Dermis blood vessel endothelial cell (primary cell): ENCODE data around the gene NFAM1. TPM values are rescaled to one million over a fixed set of nuclear protein-coding genes. Genes with fewer than 3 reads are reported as not detected.

Experiments used
- DNase-seq: peaks from one replicate; pipeline ENCODE4 v3.0.0; 2010
- total RNA-seq: library from RNA; depleted of rRNA; stranded (reverse); fragments of >200 nt; gene quantifications from 2 replicates; pipeline ENCODE4 v1.2.3, GENCODE V29; 2014

The NFAM1 gene, protein sequence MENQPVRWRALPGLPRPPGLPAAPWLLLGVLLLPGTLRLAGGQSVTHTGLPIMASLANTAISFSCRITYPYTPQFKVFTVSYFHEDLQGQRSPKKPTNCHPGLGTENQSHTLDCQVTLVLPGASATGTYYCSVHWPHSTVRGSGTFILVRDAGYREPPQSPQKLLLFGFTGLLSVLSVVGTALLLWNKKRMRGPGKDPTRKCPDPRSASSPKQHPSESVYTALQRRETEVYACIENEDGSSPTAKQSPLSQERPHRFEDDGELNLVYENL
- not detected in 2 replicates for total RNA-seq

GRCh38 chr22:42432020-42432596, at the start of gene NFAM1:
TSS of gene NFAM1 (minus strand) at chr22:42432403. CDS start at chr22:42432357, 46 bp downstream.
- DNase-seq = no peak

DNA sequence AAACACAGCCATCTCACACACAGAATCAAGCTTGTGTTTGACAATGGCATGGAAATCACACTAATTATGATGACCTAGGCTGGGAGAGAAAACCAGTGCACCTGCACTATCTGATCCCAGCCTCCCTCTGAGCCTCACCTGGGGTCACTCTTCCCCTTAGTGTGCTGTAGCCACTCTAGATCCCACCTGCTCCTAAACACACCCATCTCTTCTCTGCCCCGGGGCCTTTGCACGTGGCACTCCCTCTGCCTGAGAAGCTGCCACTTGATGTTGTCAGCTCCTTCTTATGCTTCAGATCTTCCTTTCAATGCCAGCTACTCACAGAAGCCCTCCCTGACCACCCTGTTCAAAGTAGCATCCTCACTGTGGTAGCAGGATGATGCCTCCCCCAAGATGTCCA, 42.9 kb upstream of the NFAM1 start:
- no peak for DNase-seq

DNA sequence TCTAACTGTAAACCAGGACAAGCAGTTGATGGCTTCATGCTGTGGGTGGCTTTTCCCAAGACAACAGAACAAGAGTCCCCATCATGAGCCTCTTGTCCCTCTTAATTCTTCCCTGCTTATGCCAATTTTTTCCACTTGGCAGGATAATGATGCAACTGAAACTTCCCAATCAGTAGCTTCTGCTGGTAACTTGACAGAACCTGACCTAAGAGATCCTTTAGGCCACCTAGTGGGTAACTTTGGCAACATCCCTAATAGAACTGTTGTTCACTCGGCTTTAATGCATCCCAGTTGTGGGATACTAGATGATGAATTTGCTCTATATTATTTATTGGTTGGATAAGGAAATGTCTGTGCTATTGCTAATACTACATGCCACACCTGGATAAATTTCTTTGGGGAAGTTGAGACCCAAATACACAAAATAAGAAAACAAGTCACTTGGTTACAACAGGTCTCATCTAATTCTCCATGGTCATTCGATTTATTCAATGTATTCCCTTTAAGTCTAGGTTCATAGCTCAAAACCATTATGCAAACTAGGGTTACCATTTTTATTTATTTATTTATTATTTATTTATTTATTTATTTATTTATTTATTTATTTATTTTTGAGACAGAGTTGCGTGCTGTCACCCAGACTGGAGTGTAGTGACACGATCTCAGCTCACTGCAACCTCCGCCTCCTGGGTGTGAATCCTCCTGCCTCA, 41.4 kb upstream of the NFAM1 start:
- peak; percentile 74 for DNase-seq

DNA sequence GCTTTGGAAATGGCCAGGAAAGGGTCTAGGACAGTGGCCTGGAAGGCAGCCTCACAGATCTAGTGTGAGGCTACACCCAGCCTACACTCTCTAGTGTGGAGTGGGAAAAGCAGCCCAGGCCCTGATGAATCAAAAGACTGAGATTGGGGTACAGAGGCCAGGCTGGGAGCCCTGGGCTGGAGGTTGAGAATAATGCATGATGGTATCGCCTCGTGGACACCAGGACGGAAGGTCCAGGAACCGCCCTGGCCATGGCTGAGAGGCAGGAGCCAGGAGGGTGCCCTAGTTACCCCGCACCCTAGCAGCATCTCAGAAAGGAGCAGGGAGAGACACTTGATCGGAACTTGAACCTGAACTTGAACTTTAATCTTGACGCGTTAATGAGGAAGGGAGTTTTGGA, 40.5 kb upstream of the NFAM1 start:
- DNase-seq = no peak

DNA sequence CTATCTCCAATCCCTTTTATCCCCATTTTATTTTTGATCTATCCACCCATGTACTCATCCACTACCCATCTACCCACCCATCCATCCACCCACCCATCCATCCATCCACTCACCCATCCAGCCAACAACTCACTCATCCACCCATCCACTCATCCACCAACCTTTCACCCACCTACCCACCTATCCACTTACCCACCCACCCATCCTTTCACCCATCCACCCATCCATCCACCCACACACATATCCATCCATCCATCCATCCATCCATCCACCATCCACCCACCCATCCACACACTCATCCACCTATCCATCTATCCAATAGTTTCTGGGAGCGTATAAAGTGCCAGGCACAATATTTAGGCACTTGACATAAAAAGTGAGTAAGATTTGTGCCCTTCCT, 39.2 kb upstream of the NFAM1 start:
- DNase-seq = no peak

DNA sequence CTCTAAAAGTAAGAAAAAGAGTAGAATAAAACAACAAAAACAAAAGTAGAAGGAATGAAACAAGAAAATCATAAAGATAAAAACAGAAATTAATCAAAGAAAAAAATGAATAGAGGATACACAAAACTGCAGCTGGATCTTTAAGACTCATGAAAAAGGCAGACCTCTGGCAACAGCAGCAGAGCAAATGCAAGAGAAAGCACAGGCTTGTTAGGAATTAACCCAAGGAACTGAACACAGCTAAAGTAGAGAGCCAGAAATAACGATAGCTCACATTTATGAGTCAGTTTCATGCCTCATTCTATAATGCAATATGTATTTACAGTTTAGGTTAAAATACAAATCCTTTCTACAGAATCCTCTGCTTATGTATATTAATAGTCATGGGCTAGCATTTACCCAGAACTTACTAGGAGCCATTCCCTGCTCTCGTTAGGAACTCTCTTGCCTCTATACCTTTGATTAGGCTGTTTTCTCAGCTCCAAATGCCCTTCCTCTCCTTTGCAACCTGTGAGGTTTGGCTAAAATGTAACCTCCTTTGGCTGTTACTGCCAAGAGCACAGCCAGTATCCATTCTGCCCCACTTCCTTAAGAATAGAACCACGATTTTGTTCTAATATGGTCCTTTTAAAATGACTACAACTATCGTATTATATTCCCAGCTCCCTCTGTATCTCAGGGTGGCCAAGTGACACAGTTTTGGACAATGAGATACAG, 38.3 kb upstream of the NFAM1 start:
- DNase-seq = no peak

- DNase-seq = no peak
Observed at GRCh38 chr22:42468841-42469240, 36.6 kb upstream of the NFAM1 start.

DNA sequence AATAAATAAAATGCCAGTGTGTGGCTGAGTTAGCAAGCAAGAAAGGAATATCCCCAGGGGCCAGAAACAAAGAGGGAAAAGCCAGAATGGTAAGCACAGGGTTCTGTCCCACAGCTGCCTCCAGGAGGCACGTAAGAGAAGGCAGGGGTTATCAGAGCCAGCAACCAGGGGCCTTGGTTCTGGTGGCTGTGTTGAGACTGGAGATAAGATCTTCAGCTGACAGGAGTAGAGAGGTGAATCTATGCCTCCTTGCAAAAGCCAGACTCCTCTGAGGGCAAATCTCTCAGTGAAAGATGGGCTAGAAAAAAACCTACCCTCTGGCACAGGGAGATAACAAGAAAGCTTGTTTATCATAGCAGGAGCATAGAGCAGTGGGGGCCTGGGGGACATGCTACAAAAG, 29.8 kb upstream of the NFAM1 start:
- DNase-seq = no peak

DNA sequence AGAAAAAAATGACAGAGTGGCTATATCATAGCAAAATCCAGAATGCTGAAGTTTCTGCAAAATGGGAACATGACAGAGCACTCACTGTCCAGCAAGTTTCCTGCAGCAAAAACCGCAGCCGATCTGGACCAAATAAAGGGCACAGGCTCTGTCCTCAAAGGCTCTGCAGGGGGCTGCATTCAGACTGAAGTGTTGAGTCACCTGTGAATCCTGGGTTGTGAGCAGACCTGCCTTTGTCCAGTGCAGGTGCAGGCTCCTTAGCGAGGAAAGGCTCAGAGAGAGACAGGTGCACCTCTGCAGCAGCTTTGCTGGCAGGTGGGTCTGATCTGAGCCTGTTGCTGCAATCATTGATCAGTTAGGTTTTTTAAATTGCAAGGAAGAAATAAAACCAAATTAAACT, 29.3 kb upstream of the NFAM1 start:
- no peak for DNase-seq

GRCh38 chr22:42459287-42460063, 27.3 kb upstream of the NFAM1 start:
- DNase-seq = no peak

- no peak for DNase-seq
Observed at GRCh38 chr22:42452916-42453315, 20.7 kb upstream of the NFAM1 start.

DNA sequence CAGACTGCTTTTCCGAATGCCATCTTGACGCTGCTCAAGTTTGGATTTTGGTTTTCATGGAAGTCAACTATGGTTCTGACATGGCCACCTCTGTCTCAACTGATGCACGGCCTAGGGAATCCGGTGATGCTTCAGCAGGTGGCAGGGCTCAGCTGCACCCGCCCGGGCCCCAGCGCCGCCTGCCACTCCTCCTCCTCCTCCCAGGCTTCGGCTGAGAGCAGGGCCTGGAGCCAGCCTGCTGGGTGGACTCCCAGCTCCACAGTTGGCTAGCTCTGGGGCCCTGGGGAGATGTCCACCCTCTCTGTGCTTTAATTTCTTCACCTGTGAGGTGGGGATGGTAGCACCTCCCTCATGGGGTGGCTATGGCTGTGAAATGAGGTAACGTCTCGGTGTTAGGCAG, 20.3 kb upstream of the NFAM1 start:
- no peak for DNase-seq

DNA sequence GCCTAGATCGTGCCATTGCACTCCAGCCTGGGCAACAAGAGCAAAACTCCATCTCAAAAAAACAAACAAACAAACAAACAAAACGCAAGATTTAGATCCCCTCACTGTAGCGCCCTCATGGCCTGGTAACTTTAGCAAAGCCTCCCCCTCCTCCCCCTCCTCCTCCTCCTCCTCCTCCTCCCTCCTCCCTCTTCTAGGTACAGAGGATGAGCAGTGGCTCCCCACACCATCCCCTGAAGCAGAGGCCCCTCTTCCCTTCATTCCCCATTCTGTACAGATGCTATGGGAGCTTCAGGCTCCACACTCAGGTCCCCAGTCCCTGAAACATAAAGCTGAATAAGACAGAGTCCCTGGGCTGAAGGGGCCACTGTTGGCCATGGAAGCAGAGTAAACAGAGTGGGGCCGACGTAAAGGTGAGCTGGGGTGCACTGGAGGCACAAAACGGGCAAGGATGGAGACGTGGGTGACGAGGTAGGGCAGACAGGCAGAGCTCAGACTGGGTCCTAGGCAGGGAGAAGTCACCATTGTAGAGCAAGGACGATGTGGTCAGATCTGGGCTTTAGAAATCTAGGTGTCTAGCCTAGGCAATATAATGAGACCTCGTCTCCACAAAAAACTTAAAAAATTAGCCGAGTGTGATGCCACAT, 19.4 kb upstream of the NFAM1 start:
- DNase-seq = no peak

DNA sequence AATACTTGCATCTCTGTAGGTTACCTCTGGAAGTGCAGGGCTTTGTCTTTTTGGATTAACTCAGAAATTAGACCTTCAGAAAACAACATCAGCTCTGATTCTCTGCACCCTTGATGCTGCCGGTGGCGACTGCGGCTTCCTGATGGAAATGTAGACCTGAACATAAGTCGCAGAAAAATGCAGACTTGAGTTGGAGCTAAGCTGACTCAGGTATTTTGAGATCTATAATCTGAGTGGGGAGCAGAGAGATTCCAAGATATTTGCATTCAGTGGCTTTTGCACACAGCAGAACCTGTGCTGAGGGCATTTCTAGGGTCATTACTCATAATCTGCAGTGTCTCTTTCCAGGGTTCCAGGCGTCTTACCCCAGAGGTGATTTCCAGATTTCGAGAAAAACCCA, 18.7 kb upstream of the NFAM1 start:
- no peak for DNase-seq

DNA sequence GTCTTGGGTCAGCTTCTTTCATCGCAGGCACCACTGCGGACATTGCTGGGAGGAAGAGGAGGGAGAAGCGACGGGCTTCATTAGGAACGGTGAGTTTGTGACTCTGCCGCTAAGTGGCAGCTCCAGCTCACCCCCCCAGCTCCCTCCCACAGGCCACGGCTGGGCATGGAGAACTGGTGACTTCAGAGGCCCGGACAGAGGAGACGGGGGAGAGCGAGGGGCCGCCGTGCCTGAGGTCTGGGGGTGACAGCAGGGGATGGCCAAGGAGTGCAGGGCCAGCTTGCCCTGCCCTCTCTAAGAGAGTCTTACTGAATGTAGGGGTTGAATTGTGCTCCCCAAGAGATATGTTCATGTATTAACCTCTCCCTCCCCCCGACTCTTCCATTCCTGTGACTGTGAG, 13.9 kb upstream of the NFAM1 start:
- no peak for DNase-seq

DNA sequence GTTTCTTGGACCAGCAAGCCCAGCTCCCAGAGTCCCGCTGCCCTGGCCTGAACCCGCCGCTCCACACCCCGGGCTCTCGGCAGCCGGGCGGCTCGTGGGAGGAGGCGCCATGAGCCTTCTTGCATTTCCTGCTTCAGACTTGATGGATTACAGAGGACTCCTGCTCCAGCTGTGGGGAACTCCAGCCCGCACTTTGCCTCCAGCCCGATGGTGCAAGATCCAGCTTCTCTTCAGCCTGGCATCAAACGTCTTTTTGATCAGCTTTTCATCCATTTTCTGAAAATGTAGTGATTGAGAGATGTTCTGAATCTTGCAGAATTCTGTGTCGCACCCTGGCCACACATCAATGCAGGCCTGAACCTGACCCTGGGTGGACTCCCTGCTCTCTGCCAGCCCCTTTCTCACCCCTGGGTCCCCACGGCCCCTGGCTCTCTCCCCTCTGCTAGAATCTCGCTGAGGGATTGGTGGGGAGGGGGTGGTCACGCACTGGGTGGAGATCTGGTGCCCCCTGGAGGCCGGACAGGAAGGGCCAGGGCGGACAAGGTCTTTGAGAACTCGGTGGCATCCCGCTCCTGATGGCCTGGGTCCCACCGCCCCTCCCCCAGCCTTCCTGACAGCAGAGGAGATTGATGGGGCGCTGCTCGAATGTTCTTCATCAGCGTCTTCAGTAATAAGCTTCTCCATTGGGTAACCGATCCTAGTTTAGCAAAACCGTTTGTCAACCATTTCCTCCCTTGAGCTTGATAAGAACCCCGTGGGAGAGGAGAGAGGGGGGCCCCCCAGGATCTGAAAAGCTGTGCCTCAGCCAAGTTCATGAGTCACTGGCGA, 12.1 kb upstream of the NFAM1 start:
- DNase-seq = peak; percentile 84

DNA sequence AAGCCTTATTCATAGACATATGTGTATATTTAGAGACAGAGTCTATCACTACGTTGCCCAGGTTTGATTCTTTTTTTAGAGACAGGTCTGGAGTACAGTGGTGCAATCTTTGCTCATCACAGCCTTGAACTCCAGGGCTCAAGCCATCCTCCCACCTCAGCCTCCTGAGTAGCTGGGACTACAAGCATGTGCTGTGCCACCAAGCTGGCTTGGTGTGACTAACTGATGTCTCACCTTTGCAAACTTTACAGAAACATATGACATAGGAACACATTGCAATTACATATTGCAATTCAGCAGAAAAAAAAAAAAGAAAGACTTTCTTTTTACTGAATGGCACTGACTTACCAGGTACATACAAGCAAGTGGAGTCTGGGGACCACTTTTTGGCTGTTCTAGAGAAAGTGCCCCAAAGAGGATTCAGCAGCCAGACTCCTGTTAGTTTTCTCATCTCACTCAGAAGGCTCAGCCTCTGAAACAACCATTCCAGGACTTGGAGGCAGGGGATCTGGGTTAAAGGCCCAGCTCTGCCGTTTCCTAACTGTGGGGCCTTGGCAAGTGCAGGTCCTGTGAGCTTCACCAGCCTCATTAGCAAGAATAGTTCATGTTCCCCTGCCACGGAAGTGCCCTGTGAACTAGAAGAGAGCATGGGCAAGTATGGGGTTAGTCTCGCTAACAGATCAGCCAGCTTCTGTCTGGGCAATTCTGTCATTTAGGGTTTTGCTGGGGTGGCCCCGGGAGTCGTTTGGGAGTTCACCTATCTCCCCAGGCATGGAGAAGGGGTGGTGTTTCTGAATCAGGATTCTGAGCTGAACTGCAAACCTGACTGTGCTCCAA, 11.3 kb upstream of the NFAM1 start:
- no peak for DNase-seq

DNA sequence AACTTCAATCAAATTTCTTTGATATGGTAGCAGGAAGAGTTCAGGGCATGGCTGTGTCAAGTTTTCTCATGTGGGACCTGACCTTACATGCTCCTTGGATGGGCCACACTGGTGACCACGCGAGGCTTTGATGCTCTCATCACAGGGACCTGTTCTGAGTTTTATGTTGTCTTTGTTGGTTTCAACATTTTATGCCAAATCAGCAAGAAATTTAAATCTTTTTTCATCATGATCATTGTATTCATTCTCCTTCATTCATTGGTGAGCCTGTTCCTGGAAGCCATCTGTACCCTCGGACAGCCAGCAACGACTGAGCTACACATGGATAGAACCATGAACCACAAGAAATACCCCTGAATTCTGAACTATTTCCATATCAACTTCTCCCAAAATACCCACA, 10.5 kb upstream of the NFAM1 start:
- no peak for DNase-seq

DNA sequence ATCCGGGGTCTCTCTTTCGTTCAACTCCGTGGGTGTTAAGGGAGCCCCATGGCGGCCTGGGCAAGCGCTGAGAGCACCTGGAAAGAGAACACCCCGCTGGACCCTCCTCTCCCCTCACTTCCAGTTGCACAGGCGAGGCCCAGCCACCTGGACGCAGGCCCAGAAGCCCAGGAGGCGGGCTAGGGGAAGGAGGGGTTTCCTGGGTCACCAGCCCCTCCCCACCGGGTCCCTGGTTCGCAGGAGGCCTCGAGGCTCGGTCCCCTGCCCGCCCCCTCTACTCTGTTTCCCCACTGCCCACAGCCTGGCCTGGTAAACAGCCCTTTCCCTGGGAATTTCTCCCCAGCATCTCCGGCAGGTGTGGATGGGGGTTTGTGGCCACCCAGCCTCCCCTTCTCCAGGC, 8.5 kb upstream of the NFAM1 start:
- no peak for DNase-seq
